ENCODE measurements around the gene RPH3AL. TPM values are rescaled to one million over a fixed set of nuclear protein-coding genes. Genes with fewer than 3 reads are reported as not detected.

RPH3AL gene
- total RNA-seq, 2 experiments from 2014 or later: 3.2 to 4.6 TPM

GRCh38 chr17:286571-286970 lies 66.0 kb downstream of the RPH3AL start:
- ChIA-PET POLR2A (no interaction called here), CTCF (no interaction called here)
- no peaks in the 10 kb centered on the region for H3K36me3 Mint-ChIP-seq (ENCODE audit: low read depth)
- H3K27me3 Mint-ChIP-seq: no peaks in the 10 kb centered on the region
- H3K4me3 Mint-ChIP-seq: no peak overlapping the region
- H3K4me1 Mint-ChIP-seq: no peaks in the 10 kb centered on the region
- DNase-seq: peak; percentile 4
- H3K9me3 Mint-ChIP-seq: no peaks in the 10 kb centered on the region
- no peak overlapping the region for H3K27ac Mint-ChIP-seq

- no peaks in the 10 kb centered on the region for H3K27me3 Mint-ChIP-seq
- POLR2A ChIA-PET: no interaction called here
- CTCF ChIA-PET: no interaction called here
Observed at GRCh38 chr17:285751-286422, 66.7 kb downstream of the RPH3AL start.

GRCh38 chr17:284676-285355 lies 67.8 kb downstream of the RPH3AL start:
- CTCF ChIA-PET: interaction anchor here (0.6 kb wide), 1 partner anchor 697 kb away, joined by 3 read pairs; no protein-coding TSS in a partner anchor
- no peaks in the 10 kb centered on the region for H3K36me3 Mint-ChIP-seq (ENCODE audit: low read depth)
- no peak for DNase-seq
- H3K27ac Mint-ChIP-seq: no peak overlapping the region
- no peaks in the 10 kb centered on the region for H3K4me1 Mint-ChIP-seq
- H3K9me3 Mint-ChIP-seq: no peaks in the 10 kb centered on the region
- no peak overlapping the region for H3K4me3 Mint-ChIP-seq
- POLR2A ChIA-PET: no interaction called here
- no peaks in the 10 kb centered on the region for H3K27me3 Mint-ChIP-seq

More at GRCh38 chr17:285751-286422, 66.7 kb downstream of the RPH3AL start:
- H3K9me3 Mint-ChIP-seq: no peaks in the 10 kb centered on the region
- no peaks in the 10 kb centered on the region for H3K36me3 Mint-ChIP-seq (ENCODE audit: low read depth)
- peak; percentile 3 for DNase-seq
- no peak overlapping the region for H3K27ac Mint-ChIP-seq
- no peak overlapping the region for H3K4me3 Mint-ChIP-seq
- no peaks in the 10 kb centered on the region for H3K4me1 Mint-ChIP-seq

GRCh38 chr17:283911-284675 lies 68.5 kb downstream of the RPH3AL start:
- ChIA-PET CTCF (interaction anchor here (0.6 to 1.4 kb wide), 2 partner anchors 8 to 698 kb away, joined by 3 to 4 read pairs; no protein-coding TSS in a partner anchor), POLR2A (no interaction called here)
- DNase-seq: no peak
- Mint-ChIP-seq H3K36me3 (ENCODE audit: low read depth) (no peaks in the 10 kb centered on the region), H3K9me3 (no peaks in the 10 kb centered on the region), H3K27ac (no peak overlapping the region), H3K4me1 (no peaks in the 10 kb centered on the region), H3K4me3 (no peak overlapping the region), H3K27me3 (no peaks in the 10 kb centered on the region)

GRCh38 chr17:282912-283882 lies 69.4 kb downstream of the RPH3AL start:
- H3K36me3 Mint-ChIP-seq (ENCODE audit: low read depth): no peaks in the 10 kb centered on the region
- H3K4me1 Mint-ChIP-seq: no peaks in the 10 kb centered on the region
- ChIA-PET CTCF (interaction anchor here (1.4 kb wide), 1 partner anchor 9 kb away, joined by 4 read pairs; no protein-coding TSS in a partner anchor), POLR2A (no interaction called here)
- H3K27ac Mint-ChIP-seq: no peak overlapping the region
- DNase-seq: peak; percentile 2
- no peak overlapping the region for H3K4me3 Mint-ChIP-seq
- H3K27me3 Mint-ChIP-seq: no peaks in the 10 kb centered on the region
- no peaks in the 10 kb centered on the region for H3K9me3 Mint-ChIP-seq

- no peaks in the 10 kb centered on the region for H3K27me3 Mint-ChIP-seq
- DNase-seq: peak; percentile 4
- POLR2A ChIA-PET: no interaction called here
Observed at GRCh38 chr17:282000-282911, 70.4 kb downstream of the RPH3AL start.

GRCh38 chr17:281365-281999 lies 71.1 kb downstream of the RPH3AL start:
- no peaks in the 10 kb centered on the region for H3K4me1 Mint-ChIP-seq
- DNase-seq: peak; percentile 1
- ChIA-PET CTCF (interaction anchor here (0.7 kb wide), 1 partner anchor 102 kb away, joined by 3 read pairs; no protein-coding TSS in a partner anchor), POLR2A (no interaction called here)
- no peaks in the 10 kb centered on the region for H3K9me3 Mint-ChIP-seq
- no peak overlapping the region for H3K4me3 Mint-ChIP-seq
- H3K36me3 Mint-ChIP-seq (ENCODE audit: low read depth): no peaks in the 10 kb centered on the region
- no peak overlapping the region for H3K27ac Mint-ChIP-seq
- no peaks in the 10 kb centered on the region for H3K27me3 Mint-ChIP-seq

More at GRCh38 chr17:282000-282911, 70.4 kb downstream of the RPH3AL start:
- H3K27ac Mint-ChIP-seq: no peak overlapping the region
- CTCF ChIA-PET: interaction anchor here (1.4 kb wide), 1 partner anchor 10 kb away, joined by 4 read pairs; no protein-coding TSS in a partner anchor
- no peaks in the 10 kb centered on the region for H3K4me1 Mint-ChIP-seq
- no peaks in the 10 kb centered on the region for H3K36me3 Mint-ChIP-seq (ENCODE audit: low read depth)
- H3K4me3 Mint-ChIP-seq: no peak overlapping the region
- no peaks in the 10 kb centered on the region for H3K9me3 Mint-ChIP-seq

GRCh38 chr17:280901-281300 lies 71.7 kb downstream of the RPH3AL start:
- Mint-ChIP-seq H3K4me1 (no peaks in the 10 kb centered on the region), H3K36me3 (ENCODE audit: low read depth) (no peaks in the 10 kb centered on the region), H3K27ac (no peak overlapping the region), H3K4me3 (no peak overlapping the region), H3K27me3 (no peaks in the 10 kb centered on the region), H3K9me3 (no peaks in the 10 kb centered on the region)
- DNase-seq: peak; percentile 4
- ChIA-PET CTCF (interaction anchor here (0.7 kb wide), 1 partner anchor 102 kb away, joined by 3 read pairs; no protein-coding TSS in a partner anchor), POLR2A (no interaction called here)

GRCh38 chr17:280216-280615 lies 72.4 kb downstream of the RPH3AL start:
- ChIA-PET CTCF (no interaction called here), POLR2A (no interaction called here)
- Mint-ChIP-seq H3K9me3 (no peaks in the 10 kb centered on the region), H3K4me3 (no peak overlapping the region), H3K27me3 (no peaks in the 10 kb centered on the region), H3K36me3 (ENCODE audit: low read depth) (no peaks in the 10 kb centered on the region), H3K4me1 (no peaks in the 10 kb centered on the region), H3K27ac (no peak overlapping the region)
- no peak for DNase-seq

- Mint-ChIP-seq H3K4me3 (no peak overlapping the region), H3K27ac (no peak overlapping the region), H3K36me3 (ENCODE audit: low read depth) (no peaks in the 10 kb centered on the region), H3K4me1 (no peaks in the 10 kb centered on the region), H3K27me3 (no peaks in the 10 kb centered on the region), H3K9me3 (no peaks in the 10 kb centered on the region)
- POLR2A ChIA-PET: no interaction called here
- CTCF ChIA-PET: no interaction called here
- DNase-seq: peak; percentile 3
Observed at GRCh38 chr17:279776-280175, 72.8 kb downstream of the RPH3AL start.

GRCh38 chr17:279331-279730 lies 73.3 kb downstream of the RPH3AL start:
- Mint-ChIP-seq H3K4me3 (no peak overlapping the region), H3K9me3 (no peaks in the 10 kb centered on the region), H3K27me3 (no peaks in the 10 kb centered on the region), H3K4me1 (no peaks in the 10 kb centered on the region), H3K27ac (no peak overlapping the region), H3K36me3 (ENCODE audit: low read depth) (no peaks in the 10 kb centered on the region)
- DNase-seq: no peak
- ChIA-PET POLR2A (no interaction called here), CTCF (no interaction called here)

All from activated CD4-positive, alpha-beta T cell treated with anti-CD3 and anti-CD28 coated beads, Interleukin-2, amount 10 ng/mL, durations not matched to agents 7 days and 5 days (primary cell).